ENCODE measurements around the gene C1orf141. TPM values are rescaled to one million over a fixed set of nuclear protein-coding genes. Genes with fewer than 3 reads are reported as not detected.

Gene C1orf141
- total RNA-seq: not detected

DNA sequence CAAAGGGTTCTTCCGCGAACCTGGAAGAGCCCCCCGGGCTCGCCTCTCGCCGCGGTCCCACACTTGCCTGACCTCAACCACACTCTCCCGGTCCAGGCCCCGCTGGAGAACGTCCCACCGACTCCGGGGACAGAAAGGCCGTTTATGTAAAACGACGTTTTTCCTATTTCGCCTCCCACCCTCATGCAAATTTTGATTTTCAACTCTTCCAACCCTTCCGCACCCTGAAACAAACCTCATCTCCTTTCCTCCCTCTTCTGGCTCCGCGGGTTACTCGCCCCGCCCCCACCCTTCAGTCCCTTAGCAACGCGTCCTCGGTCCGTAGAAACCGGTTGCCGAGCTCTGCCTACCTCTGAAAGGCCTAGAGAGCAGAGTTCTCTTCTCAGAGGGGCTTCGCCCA lies at the start of gene C1orf141:
TSS of gene C1orf141 (minus strand) at position 276 of the 400 bp plus-strand sequence. CDS start 7,730 bp downstream, outside the sequence.
- no peak within 1 kb of the TSS for H3K4me3 ChIP-seq (ENCODE audit: low read depth, poor library complexity, severe bottlenecking)
- 7 to 23% methylated on average over 28 of the region's 28 CpGs for WGBS, 2 donors
- no peak for DNase-seq (ENCODE audit: low spot score in 2 of 2)
- no peak for TF ChIP-seq CTCF (IDR thresholded peaks at IDR 0.05)
- no peak for TF ChIP-seq POLR2A (IDR thresholded peaks at IDR 0.05)
- intact Hi-C loops (cut with DNase I; ENCODE audit: low total_unique reads): loop anchor here (10.0 kb wide), 1 partner anchor 510 kb away; no protein-coding TSS in a partner anchor

DNA sequence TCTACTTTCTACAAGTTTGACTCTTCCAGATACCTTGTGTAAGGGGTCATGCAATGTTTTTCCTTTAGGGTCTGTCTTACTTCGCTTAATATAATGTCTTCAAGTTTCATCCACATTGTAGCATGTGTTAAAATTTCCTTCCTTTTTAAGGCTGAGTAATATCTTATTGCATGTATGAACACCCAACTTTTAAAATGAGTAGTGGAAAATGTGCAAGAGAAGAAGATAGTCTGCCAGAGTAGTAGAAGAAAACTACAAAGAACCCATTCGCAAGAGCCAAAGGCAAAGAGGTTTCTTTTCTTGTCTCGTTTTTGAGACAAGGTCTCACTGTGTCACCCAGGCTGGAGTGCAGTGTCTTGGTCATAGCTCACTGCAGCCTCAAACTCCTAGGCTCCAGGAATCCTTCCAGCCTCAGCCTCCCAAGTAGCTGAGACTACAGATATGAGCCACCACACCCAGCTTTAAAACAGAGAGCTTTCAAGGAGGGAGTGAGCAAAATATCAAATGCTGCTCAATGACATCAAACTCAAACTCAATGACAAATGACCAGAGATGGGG lies 40.8 kb upstream of the C1orf141 start:
- H3K4me3 ChIP-seq (ENCODE audit: low read depth, poor library complexity, severe bottlenecking): no peak overlapping the region
- intact Hi-C loops (cut with DNase I; ENCODE audit: low total_unique reads): no loop called here
- no peak for DNase-seq (ENCODE audit: low spot score in 2 of 2)
- TF ChIP-seq POLR2A (IDR thresholded peaks at IDR 0.05): no peak
- TF ChIP-seq CTCF (IDR thresholded peaks at IDR 0.05): no peak
- 90 to 92% methylated on average over 3 of the region's 3 CpGs for WGBS, 2 donors

DNA sequence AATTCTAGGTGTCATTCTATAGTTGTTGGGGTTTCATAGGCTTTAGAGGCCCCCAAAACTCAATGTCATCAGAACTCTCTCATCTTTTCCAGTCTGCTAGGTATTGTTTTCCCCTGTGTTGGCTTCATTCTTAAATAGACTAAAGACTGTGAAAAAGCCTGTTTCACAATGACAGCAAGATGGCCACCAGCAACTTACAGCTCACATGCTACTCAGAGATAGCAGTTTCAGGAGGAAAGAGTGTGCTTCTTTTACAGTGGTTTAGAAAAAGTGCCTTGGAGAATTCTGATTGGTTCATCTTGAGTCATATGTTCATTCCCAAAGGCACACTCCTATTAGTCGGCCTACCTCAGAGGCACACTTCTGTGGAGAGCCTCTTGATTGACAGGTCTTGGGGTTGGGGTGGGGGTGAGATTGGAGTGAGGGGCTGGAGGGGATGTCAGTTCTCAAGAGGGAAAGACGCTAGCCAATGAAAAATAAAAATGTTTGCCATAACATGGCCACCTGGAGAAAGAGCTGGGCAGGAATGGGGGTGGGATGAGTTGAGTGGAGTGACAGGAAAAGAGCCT lies 40.0 kb upstream of the C1orf141 start:
- intact Hi-C loops (cut with DNase I; ENCODE audit: low total_unique reads): no loop called here
- no peak overlapping the region for H3K4me3 ChIP-seq (ENCODE audit: low read depth, poor library complexity, severe bottlenecking)
- TF ChIP-seq CTCF (IDR thresholded peaks at IDR 0.05) (no peak), POLR2A (IDR thresholded peaks at IDR 0.05) (no peak)
- DNase-seq (ENCODE audit: low spot score in 2 of 2): no peak
- 82% methylated on average over 2 of the region's 2 CpGs for WGBS, 2 donors

GRCh38 chr1:67173988-67174387 lies 39.2 kb upstream of the C1orf141 start:
- DNase-seq (ENCODE audit: low spot score in 2 of 2): no peak
- no peak for TF ChIP-seq POLR2A (IDR thresholded peaks at IDR 0.05)
- TF ChIP-seq CTCF (IDR thresholded peaks at IDR 0.05): no peak
- no peak overlapping the region for H3K4me3 ChIP-seq (ENCODE audit: low read depth, poor library complexity, severe bottlenecking)
- intact Hi-C loops (cut with DNase I; ENCODE audit: low total_unique reads): no loop called here

DNA sequence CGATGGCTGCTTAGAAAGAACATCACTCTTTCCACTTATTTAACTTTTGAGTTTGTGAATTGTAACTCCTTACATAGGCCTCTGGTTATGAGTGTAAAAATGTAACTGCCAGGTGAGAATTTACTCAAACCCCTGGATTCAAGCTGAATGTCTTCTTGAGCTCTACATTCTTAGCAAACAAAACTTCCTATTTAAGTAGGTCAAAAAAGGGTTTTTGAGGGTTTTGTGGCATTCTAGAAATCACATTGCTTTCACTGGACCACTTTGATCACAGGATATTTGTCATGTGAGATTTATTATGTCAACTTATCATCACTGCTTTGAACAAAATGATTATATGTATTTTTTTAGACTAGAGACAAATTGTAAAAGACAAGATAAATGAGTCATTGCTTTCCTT lies 37.2 kb upstream of the C1orf141 start:
- no peak overlapping the region for H3K4me3 ChIP-seq (ENCODE audit: low read depth, poor library complexity, severe bottlenecking)
- no peak for DNase-seq (ENCODE audit: low spot score in 2 of 2)
- WGBS, 2 donors: 65 to 72% methylated on average over 1 of the region's 1 CpG
- intact Hi-C loops (cut with DNase I; ENCODE audit: low total_unique reads): no loop called here
- TF ChIP-seq CTCF (IDR thresholded peaks at IDR 0.05) (no peak), POLR2A (IDR thresholded peaks at IDR 0.05) (no peak)

GRCh38 chr1:67171574-67171955 lies 36.8 kb upstream of the C1orf141 start:
- no peak for DNase-seq (ENCODE audit: low spot score in 2 of 2)
- 79 to 82% methylated on average over 2 of the region's 2 CpGs for WGBS, 2 donors
- TF ChIP-seq POLR2A (IDR thresholded peaks at IDR 0.05): no peak
- TF ChIP-seq CTCF (IDR thresholded peaks at IDR 0.05): no peak
- H3K4me3 ChIP-seq (ENCODE audit: low read depth, poor library complexity, severe bottlenecking): no peak overlapping the region
- intact Hi-C loops (cut with DNase I; ENCODE audit: low total_unique reads): no loop called here
